T-helper 1 cell treated with Interleukin-12 subunit alpha and Interleukin-12 subunit beta and Interleukin-4 antibody, amounts not matched to agents 30 μg/mL and 1 μg/mL, for 36 hours (primary cell): ENCODE data around the gene HSP90B1.

Experiments used
- H3K27ac Mint-ChIP-seq: one replicate; pipeline ENCODE4 v1.8.0; 2021; ENCODE audit warnings: mild to moderate bottlenecking, mixed read lengths
- H3K27me3 Mint-ChIP-seq: one replicate; pipeline ENCODE4 v1.8.0; 2021; ENCODE audit warnings: low read depth, mixed read lengths
- H3K36me3 Mint-ChIP-seq: one replicate; pipeline ENCODE4 v1.8.0; 2021; ENCODE audit warnings: low read depth, mixed read lengths
- H3K4me1 Mint-ChIP-seq: one replicate; pipeline ENCODE4 v1.8.0; 2021; ENCODE audit warnings: low read depth, mixed read lengths
- H3K4me3 Mint-ChIP-seq: one replicate; pipeline ENCODE4 v1.8.0; 2021; ENCODE audit warnings: mild to moderate bottlenecking, moderate library complexity, mixed read lengths
- H3K9me3 Mint-ChIP-seq: one replicate; pipeline ENCODE4 v1.8.0; 2021; ENCODE audit warnings: mixed read lengths

Gene HSP90B1

GRCh38 chr12:103952497-103952896, 22.3 kb downstream of the HSP90B1 start:
- Mint-ChIP-seq H3K4me3 (no peak overlapping the region), H3K9me3 (no peaks in the 10 kb centered on the region), H3K4me1 (peaks cover 38% of the 10 kb centered on the region), H3K27ac (peak overlapping the region; percentile 32), H3K36me3 (peaks cover 54% of the 10 kb centered on the region), H3K27me3 (no peaks in the 10 kb centered on the region)

DNA sequence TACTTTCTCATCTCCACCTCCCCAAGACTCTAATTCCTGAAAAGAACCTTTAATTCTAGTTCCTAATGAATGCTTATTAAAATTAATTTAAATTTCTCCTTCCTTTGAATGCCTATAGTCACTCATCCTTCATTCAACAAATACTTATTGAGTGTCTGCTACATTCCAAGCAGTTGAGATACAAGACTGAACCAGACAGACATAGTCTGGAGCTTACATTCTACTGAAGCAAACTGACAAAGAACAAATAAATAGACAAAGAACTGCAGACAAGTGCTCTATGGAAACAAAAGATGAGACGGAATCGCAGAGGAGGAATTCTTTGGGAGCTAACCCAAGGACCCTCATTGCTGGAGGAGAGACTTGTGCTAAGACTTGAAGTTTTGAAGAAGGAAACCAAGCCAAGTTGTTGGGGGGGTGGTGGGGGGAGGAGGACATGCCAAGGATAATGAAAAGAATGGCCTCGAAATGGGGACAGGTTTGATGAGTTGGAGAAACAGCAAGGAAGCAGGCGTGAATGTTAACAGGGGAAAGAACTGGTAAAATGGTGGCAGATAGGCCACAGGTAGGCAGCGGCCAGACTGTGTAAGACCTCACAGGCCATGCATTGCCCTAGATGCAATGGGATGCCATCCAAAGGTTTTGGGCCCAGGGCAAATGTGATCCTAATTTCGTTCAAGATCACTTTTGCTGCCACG, 25.8 kb downstream of the HSP90B1 start:
- Mint-ChIP-seq H3K4me3 (peak overlapping the region; percentile 90), H3K4me1 (peaks cover 37% of the 10 kb centered on the region), H3K36me3 (peaks cover 29% of the 10 kb centered on the region), H3K9me3 (no peaks in the 10 kb centered on the region), H3K27ac (peak overlapping the region; percentile 94), H3K27me3 (no peaks in the 10 kb centered on the region)

DNA sequence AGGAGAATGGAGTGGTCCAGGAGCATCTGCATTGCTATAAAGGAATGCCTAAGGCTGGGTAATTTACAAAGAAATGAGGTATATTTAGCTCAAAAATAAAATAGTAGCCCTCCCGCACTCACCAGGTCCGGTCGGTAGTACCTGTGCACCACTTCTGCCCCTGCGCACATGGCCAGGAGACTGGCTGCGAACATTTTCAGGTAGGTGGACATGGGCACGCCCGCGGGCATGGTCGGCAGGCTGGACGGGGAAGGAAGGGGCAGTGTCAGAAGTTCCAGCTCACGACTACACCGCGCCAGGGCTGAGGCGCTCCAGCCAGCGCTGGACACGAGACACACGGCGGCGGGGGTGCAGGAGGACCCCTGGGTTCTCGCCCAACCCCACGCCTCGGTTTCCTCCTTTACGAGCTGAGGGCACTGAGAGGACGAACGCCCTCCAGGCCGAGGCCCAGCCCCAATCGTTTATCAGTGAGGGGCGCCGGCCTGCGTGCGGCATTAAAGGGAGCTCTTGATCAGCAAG, 26.4 kb downstream of the HSP90B1 start:
- Mint-ChIP-seq H3K4me1 (peaks cover 36% of the 10 kb centered on the region), H3K9me3 (no peaks in the 10 kb centered on the region), H3K27me3 (no peaks in the 10 kb centered on the region), H3K4me3 (peak overlapping the region; percentile 90), H3K36me3 (peaks cover 28% of the 10 kb centered on the region), H3K27ac (peak overlapping the region; percentile 94)

DNA sequence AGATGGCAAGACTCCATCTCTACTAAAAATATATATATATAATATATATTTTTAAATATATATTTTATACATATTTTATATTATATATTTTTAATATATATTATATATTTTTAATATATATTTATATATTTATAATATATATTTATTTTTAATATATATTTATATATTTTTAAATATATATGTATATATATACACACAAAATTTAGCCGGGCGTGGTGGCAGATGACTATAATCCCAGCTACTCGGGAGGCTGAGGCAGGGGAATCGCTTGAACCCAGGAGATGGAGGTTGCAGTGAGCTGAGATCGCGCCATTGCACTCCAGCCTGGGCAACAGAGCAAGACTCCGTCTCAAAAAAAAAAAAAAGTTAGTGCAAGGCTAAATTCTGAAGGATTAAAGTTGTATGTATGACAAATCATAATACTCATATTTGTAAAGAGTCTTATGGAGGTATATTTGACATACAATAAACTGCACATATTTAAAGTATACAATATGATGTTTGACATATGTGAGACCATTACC, 27.7 kb downstream of the HSP90B1 start:
- Mint-ChIP-seq H3K27me3 (no peaks in the 10 kb centered on the region), H3K4me1 (peaks cover 28% of the 10 kb centered on the region), H3K9me3 (no peaks in the 10 kb centered on the region), H3K27ac (peak overlapping the region; percentile 94), H3K4me3 (peak overlapping the region; percentile 90), H3K36me3 (peaks cover 20% of the 10 kb centered on the region)

DNA sequence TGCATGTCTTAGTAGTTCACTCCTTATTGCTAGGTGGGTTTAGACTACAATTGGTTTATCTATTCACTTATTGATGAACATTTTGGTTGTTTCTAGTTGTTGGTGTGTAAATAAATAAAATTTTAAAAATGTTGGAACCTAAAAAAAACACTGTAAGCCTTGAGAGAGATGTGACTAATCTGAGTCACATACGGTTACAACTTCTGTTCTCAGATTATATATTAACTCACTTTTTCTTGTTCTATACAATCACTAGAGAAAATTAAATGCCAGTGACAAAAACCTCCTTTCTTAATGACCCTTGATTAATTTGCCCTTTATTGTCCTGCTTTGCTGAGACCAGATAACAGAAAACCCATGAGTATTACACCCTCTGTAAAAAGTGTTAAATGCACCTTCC, 28.4 kb downstream of the HSP90B1 start:
- Mint-ChIP-seq H3K4me3 (peak overlapping the region; percentile 33), H3K9me3 (no peaks in the 10 kb centered on the region), H3K36me3 (peaks cover 16% of the 10 kb centered on the region), H3K27ac (no peak overlapping the region), H3K4me1 (peaks cover 27% of the 10 kb centered on the region), H3K27me3 (no peaks in the 10 kb centered on the region)

DNA sequence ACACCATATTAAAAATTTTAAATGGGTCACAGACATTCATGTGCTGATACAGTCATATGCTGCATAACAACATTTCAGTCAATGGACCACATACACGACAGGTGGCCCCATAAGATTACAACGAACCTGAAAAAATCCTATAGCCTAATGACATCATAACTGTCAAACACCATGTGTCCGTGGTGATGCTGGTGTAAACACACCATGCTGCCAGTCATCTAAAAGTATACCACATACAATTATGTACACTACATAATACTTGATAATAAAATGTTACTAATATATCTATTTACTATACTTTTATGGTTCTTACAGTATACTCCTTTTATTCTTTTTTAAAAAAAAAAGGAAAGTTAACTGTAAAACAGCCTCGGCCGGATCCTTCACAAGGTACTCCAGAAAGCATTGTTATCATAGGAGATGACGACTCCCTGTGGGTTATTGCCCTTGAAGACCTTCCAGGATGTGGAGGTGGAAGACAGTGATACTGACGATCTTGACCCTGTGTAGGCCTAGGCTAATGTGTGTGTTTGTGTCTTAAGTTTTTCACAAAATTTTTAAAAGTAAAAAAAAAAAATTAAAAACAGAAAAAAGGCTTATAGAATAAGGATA, 30.5 kb downstream of the HSP90B1 start:
- Mint-ChIP-seq H3K9me3 (no peaks in the 10 kb centered on the region), H3K4me1 (peaks cover 28% of the 10 kb centered on the region), H3K27ac (no peak overlapping the region), H3K27me3 (no peaks in the 10 kb centered on the region), H3K4me3 (no peak overlapping the region), H3K36me3 (peaks cover 9% of the 10 kb centered on the region)

DNA sequence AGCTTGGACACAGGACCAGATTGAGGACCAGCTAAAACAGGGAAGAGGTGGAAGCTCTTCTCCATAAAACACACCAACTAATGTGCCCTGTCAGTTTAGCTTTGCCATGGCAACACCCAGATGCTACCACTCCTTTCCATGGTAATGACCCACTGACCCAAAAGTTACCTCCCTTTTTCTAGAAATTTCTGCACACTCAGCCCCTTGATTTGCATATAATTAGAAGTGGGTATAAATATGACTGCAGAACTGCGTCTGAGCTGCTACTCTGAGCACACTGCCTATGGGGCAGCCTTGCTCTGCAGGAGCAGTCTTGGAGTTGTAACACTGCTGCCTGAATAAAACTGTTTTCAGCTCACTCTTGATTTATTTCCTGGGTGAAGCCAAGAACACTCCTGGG, 32.3 kb downstream of the HSP90B1 start:
- Mint-ChIP-seq H3K27ac (no peak overlapping the region), H3K4me1 (peaks cover 33% of the 10 kb centered on the region), H3K27me3 (no peaks in the 10 kb centered on the region), H3K36me3 (peaks cover 5% of the 10 kb centered on the region), H3K9me3 (no peaks in the 10 kb centered on the region), H3K4me3 (no peak overlapping the region)

GRCh38 chr12:103964805-103965204, 34.6 kb downstream of the HSP90B1 start:
- Mint-ChIP-seq H3K27me3 (no peaks in the 10 kb centered on the region), H3K36me3 (peaks cover 14% of the 10 kb centered on the region)

GRCh38 chr12:103965255-103965589, 35.0 kb downstream of the HSP90B1 start:
- Mint-ChIP-seq H3K4me3 (peak overlapping the region; percentile 98), H3K27ac (peak overlapping the region; percentile 98), H3K9me3 (no peaks in the 10 kb centered on the region), H3K4me1 (peaks cover 45% of the 10 kb centered on the region), H3K27me3 (no peaks in the 10 kb centered on the region), H3K36me3 (peaks cover 14% of the 10 kb centered on the region)

More at GRCh38 chr12:103964805-103965204, 34.6 kb downstream of the HSP90B1 start:
- Mint-ChIP-seq H3K4me1 (peaks cover 45% of the 10 kb centered on the region), H3K9me3 (no peaks in the 10 kb centered on the region), H3K27ac (peak overlapping the region; percentile 98), H3K4me3 (peak overlapping the region; percentile 98)

- H3K4me3 Mint-ChIP-seq, result peak within 1 kb of the TSS; percentile 98
- H3K9me3 Mint-ChIP-seq, result no peaks in the 10 kb centered on the region
- peaks cover 14% of the 10 kb centered on the region for H3K36me3 Mint-ChIP-seq
- peaks cover 43% of the 10 kb centered on the region for H3K4me1 Mint-ChIP-seq
- no peaks in the 10 kb centered on the region for H3K27me3 Mint-ChIP-seq
- peak within 1 kb of the TSS; percentile 98 for H3K27ac Mint-ChIP-seq
These were observed 35.6 kb downstream of the HSP90B1 start, which contains the start of gene TDG for GRCh38 chr12:103965590-103966504. Gene TDG, plus strand, starts transcription at chr12:103965872. Its CDS starts 166 bp downstream, at chr12:103966038.

GRCh38 chr12:103966736-103967135, 36.5 kb downstream of the HSP90B1 start:
- Mint-ChIP-seq H3K27me3 (no peaks in the 10 kb centered on the region), H3K4me1 (peaks cover 47% of the 10 kb centered on the region), H3K9me3 (no peaks in the 10 kb centered on the region), H3K36me3 (peaks cover 14% of the 10 kb centered on the region), H3K4me3 (peak overlapping the region; percentile 98), H3K27ac (peak overlapping the region; percentile 98)

DNA sequence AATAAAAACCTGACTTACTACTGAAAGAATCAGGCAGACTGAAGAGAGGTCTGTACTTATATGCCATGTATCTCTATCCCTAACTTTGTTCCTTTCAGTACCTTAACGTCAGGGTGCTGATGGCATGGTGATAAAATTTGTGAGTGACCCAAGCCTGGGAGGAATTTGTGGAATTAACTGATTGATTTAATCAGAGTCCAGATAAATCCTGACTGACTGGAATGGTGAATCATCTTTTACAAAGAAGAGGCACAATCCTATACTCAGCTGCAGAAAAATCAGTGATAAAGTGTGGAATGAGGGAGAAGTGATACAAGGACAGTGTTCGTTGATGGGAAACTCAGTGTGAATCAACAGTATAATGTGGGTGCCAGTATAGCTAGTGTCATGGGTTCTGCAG, 39.2 kb downstream of the HSP90B1 start:
- H3K36me3 Mint-ChIP-seq, result peaks cover 19% of the 10 kb centered on the region

GRCh38 chr12:103973909-103974308, 43.7 kb downstream of the HSP90B1 start:
- Mint-ChIP-seq H3K9me3 (no peaks in the 10 kb centered on the region), H3K4me1 (peaks cover 17% of the 10 kb centered on the region), H3K27me3 (no peaks in the 10 kb centered on the region), H3K36me3 (peaks cover 21% of the 10 kb centered on the region), H3K27ac (no peak overlapping the region), H3K4me3 (no peak overlapping the region)

More for the DNA sequence above, 39.2 kb downstream of the HSP90B1 start:
- peak overlapping the region; percentile 49 for H3K27ac Mint-ChIP-seq
- H3K4me1 Mint-ChIP-seq, result peaks cover 43% of the 10 kb centered on the region
- H3K9me3 Mint-ChIP-seq, result no peaks in the 10 kb centered on the region
- H3K27me3 Mint-ChIP-seq, result no peaks in the 10 kb centered on the region
- H3K4me3 Mint-ChIP-seq, result no peak overlapping the region

GRCh38 chr12:103975368-103975767, 45.2 kb downstream of the HSP90B1 start:
- peaks cover 12% of the 10 kb centered on the region for H3K4me1 Mint-ChIP-seq
- no peaks in the 10 kb centered on the region for H3K9me3 Mint-ChIP-seq
- H3K36me3 Mint-ChIP-seq, result peaks cover 27% of the 10 kb centered on the region
- H3K27me3 Mint-ChIP-seq, result no peaks in the 10 kb centered on the region
- H3K27ac Mint-ChIP-seq, result no peak overlapping the region
- H3K4me3 Mint-ChIP-seq, result no peak overlapping the region
